K562 (cell line): Measurements from ENCODE around the gene CSTF1. TPM values are rescaled to one million over a fixed set of nuclear protein-coding genes. Genes with fewer than 3 reads are reported as not detected.

Source experiments
- ATAC-seq: fragments of 200-7000 bp; cut with Tn5 transposase; 3 replicates; pipeline ENCODE4 v1.9.1; 2020; ENCODE audit warnings: moderate library complexity
- BruUV-seq: library from RNA; stranded (reverse); fragments of 400-500 nt; replicated peaks from 2 replicates; lab custom pipeline; 2021; lab: Mats Ljungman, UMichigan
- CTCF ChIA-PET: fragments of 300-600 bp; formaldehyde crosslinking; extraction: SDS; loops from one replicate; lab custom pipeline; 2021; ENCODE audit warnings: low intra/inter-chr PET ratio; lab: Yijun Ruan, JAX
- POLR2A ChIA-PET: fragments of 300-600, 350-650 bp; sonication (Branson Sonifier 250); formaldehyde crosslinking; extraction: SDS; loops from one replicate; lab custom pipeline; 2021; ENCODE audit warnings: antibody characterized with exemption, inconsistent platforms; lab: Yijun Ruan, JAX
- DNase-seq, 4 experiments: peaks; one replicate each; pipeline versions ENCODE4 v3.0.0 to v3.0.0-alpha.2; 2011 to 2018; ENCODE audit warnings: low spot score in 3 of 4, mixed read lengths in 3 of 4; ENCODE audit errors: extremely low read depth in 1 of 4
- FAIRE-seq: peaks from 2 replicates; lab custom pipeline; 2011; peaks lifted over from hg19 to GRCh38; lab: Jason Lieb, UNC
- H2AFZ ChIP-seq: 2 replicates; pipeline ENCODE4 v1.6.0; 2011; ENCODE audit warnings: low read depth, low read length, control low read depth, inconsistent platforms
- H3K27ac ChIP-seq: fragments of 200-600 bp; 3 replicates; pipeline ENCODE4 v1.8.0; 2011; ENCODE audit warnings: low read depth, mild to moderate bottlenecking, control low read depth, inconsistent platforms, low read length, moderate library complexity, mixed read lengths; ENCODE audit errors: extremely low read depth
- H3K27me3 ChIP-seq, 2 experiments: fragments of 300-600 bp in 1 of 2; 2 replicates in 1 of 2; 3 replicates in 1 of 2; pipeline versions ENCODE4 v1.6.0 to v1.8.0; 2011; ENCODE audit warnings: inconsistent platforms in 2 of 2, low read length in 2 of 2, mild to moderate bottlenecking in 1 of 2, mixed read lengths in 1 of 2, moderate library complexity in 1 of 2; ENCODE audit not compliant: control insufficient read depth in 2 of 2, insufficient read depth in 2 of 2
- H3K36me3 ChIP-seq: fragments of 300-600 bp; 3 replicates; pipeline ENCODE4 v1.8.0; 2011; ENCODE audit warnings: mild to moderate bottlenecking, low read length, inconsistent platforms; ENCODE audit not compliant: control insufficient read depth, insufficient read depth
- H3K4me1 ChIP-seq, 2 experiments: fragments of 200-600 bp in 1 of 2; replicated peaks in 1 of 2; 2 replicates in 1 of 2; 3 replicates in 1 of 2; pipeline versions ENCODE4 v1.5.1 to v1.8.0; 2011; ENCODE audit warnings: inconsistent platforms in 2 of 2, low read length in 2 of 2, mild to moderate bottlenecking in 1 of 2, mixed read lengths in 1 of 2, moderate library complexity in 1 of 2; ENCODE audit not compliant: control insufficient read depth in 2 of 2, insufficient read depth in 2 of 2
- H3K4me2 ChIP-seq: 2 replicates; pipeline ENCODE4 v1.6.1; 2011; ENCODE audit warnings: low read length, control low read depth, inconsistent platforms, mixed read lengths; ENCODE audit not compliant: insufficient read depth
- H3K4me3 ChIP-seq: fragments of 200-600 bp; sonication (generic), shearing (Covaris generic); 2 replicates; pipeline ENCODE4 v1.5.1; 2016; ENCODE audit warnings: control low read depth, inconsistent platforms
- H3K79me2 ChIP-seq: fragments of 200-600 bp; 3 replicates; pipeline ENCODE4 v1.8.0; 2011; ENCODE audit warnings: low read length, inconsistent platforms; ENCODE audit not compliant: control insufficient read depth, insufficient read depth
- H3K9ac ChIP-seq, 2 experiments: 2 replicates each; pipeline versions ENCODE4 v1.6.0 to v1.6.1; 2011; ENCODE audit warnings: low read depth in 2 of 2, low read length in 2 of 2, control low read depth in 1 of 2, inconsistent platforms in 1 of 2, mild to moderate bottlenecking in 1 of 2, mixed read lengths in 1 of 2; ENCODE audit not compliant: insufficient read depth in 1 of 2
- H3K9me1 ChIP-seq: one replicate; pipeline ENCODE4 v1.6.0; 2011; ENCODE audit warnings: inconsistent platforms, mild to moderate bottlenecking, low read length, moderate library complexity; ENCODE audit not compliant: control insufficient read depth, insufficient read depth
- H3K9me3 ChIP-seq: replicated peaks from 2 replicates; pipeline ENCODE4 v1.5.1; 2011; ENCODE audit warnings: low read depth, low read length, inconsistent platforms; ENCODE audit not compliant: control insufficient read depth, insufficient read depth
- H4K20me1 ChIP-seq: replicated peaks from 2 replicates; pipeline ENCODE4 v1.6.1; 2011; ENCODE audit warnings: low read length, inconsistent platforms, mixed read lengths; ENCODE audit not compliant: control insufficient read depth, insufficient read depth
- ARID1B ChIP-seq: fragments of 450-650 bp; IDR thresholded peaks from 2 replicates; pipeline ENCODE4 v1.6.1; 2016; ENCODE audit warnings: antibody characterized with exemption, mild to moderate bottlenecking, inconsistent platforms
- ESRRB ChIP-seq: fragments of 250-450 bp; sonication (Bioruptor Pico); IDR thresholded peaks from 2 replicates; pipeline ENCODE4 v1.5.0; 2020; ENCODE audit warnings: mild to moderate bottlenecking, moderate library complexity, borderline replicate concordance
- GTF3C2 ChIP-seq: IDR thresholded peaks from 3 replicates; pipeline ENCODE4 v1.6.1; 2011; ENCODE audit warnings: borderline replicate concordance, mild to moderate bottlenecking, moderate library complexity; ENCODE audit not compliant: insufficient read length; ENCODE audit errors: extremely low read depth
- POLR2A ChIP-seq: fragments of 450-650 bp; conservative IDR thresholded peaks from 2 replicates; pipeline ENCODE4 v1.6.1; 2016
- POLR2G ChIP-seq: fragments of 200-400 bp; formaldehyde crosslinking; IDR thresholded peaks from 2 replicates; pipeline ENCODE4 v1.6.1; 2017; ENCODE audit warnings: low read depth, mild to moderate bottlenecking, antibody characterized with exemption, low read length, moderate library complexity
- SP2 ChIP-seq: IDR thresholded peaks from 2 replicates; pipeline ENCODE4 v1.6.1; 2011; ENCODE audit warnings: mild to moderate bottlenecking, low read depth, low read length, moderate library complexity; ENCODE audit not compliant: poor library complexity, severe bottlenecking; ENCODE audit errors: extremely low read depth
- SUPT5H ChIP-seq: fragments of 450-650 bp; IDR thresholded peaks from 2 replicates; pipeline ENCODE4 v1.6.1; 2016
- ZNF384 ChIP-seq: IDR thresholded peaks from 2 replicates; pipeline ENCODE4 v1.6.1; 2012; ENCODE audit warnings: low read depth, low read length, improper control_type of control experiment
- ZNF511 ChIP-seq: sonication (generic); formaldehyde crosslinking; IDR thresholded peaks from 2 replicates; pipeline ENCODE4 v1.8.0; 2022; ENCODE audit warnings: mild to moderate bottlenecking, missing genetic modification reagents
- WGBS: fragments of 100-300 bp; shearing (Covaris generic); methylation state at CpG from one replicate; pipeline ENCODE4 v1.1.6; 2016; ENCODE audit warnings: low coverage, mixed read lengths; ENCODE audit not compliant: insufficient coverage; ENCODE audit errors: missing lambda C conversion rate; 5-methylcytosine and 5-hydroxymethylcytosine counted together
- in situ Hi-C: fragments of 300-500 bp; cut with MboI; formaldehyde crosslinking; loops from 4 replicates; pipeline ENCODE4 v1.15.0; 2018; ENCODE audit warnings: inconsistent platforms, mixed read lengths
- intact Hi-C: fragments of 100-400 bp; cut with micrococcal nuclease; formaldehyde crosslinking; loops from 2 replicates; pipeline ENCODE4 v1.14.2; 2022
- polyA plus RNA-seq, 8 experiments: library from polyadenylated mRNA; depleted of rRNA in 4 of 8; stranded (reverse) in 5 of 8; unstranded in 3 of 8; fragments of >200 nt; fragmentation: Nextera tagmentation in 2 of 8; fragmentation: Illumina TruSeq in 1 of 8; extraction: Ambion mirVana in 2 of 8; extraction: Trizol in 1 of 8; gene quantifications; 2 replicates each; pipeline versions ENCODE4 v1.2.1 to v1.2.3, GENCODE V29; 2011 to 2014; ENCODE audit warnings: inconsistent platforms in 1 of 8, missing spikeins in 1 of 8
- total RNA-seq, 7 experiments: library from RNA; depleted of rRNA in 6 of 7; stranded (reverse); fragments of >200 nt in 6 of 7; fragmentation: Illumina TruSeq in 2 of 7; extraction: Trizol in 2 of 7; gene quantifications; 2 replicates each; pipeline versions ENCODE4 v1.2.1 to v1.2.3, GENCODE V29; 2011 to 2021; ENCODE audit warnings: low replicate concordance in 1 of 7

CSTF1 gene
- total and polyA plus RNA-seq, 9 of the 15 experiments (the other 6 are each of a cell fraction or from before 2014, with no cell fraction given) = 30.8 to 110 (median 53.4) TPM

GRCh38 chr20:56445130-56445529 lies 52.7 kb downstream of the CSTF1 start:
- peaks cover 2% of the 10 kb centered on the region for H3K9me1 ChIP-seq
- no peaks in the 10 kb centered on the region for H3K27me3 ChIP-seq
- DNase-seq = no peak
- H3K4me2 ChIP-seq = no peak overlapping the region
- peaks cover 19% of the 10 kb centered on the region; the same call in 2 of the 3 replicates for H3K79me2 ChIP-seq
- FAIRE-seq = no peak
- no TSS peak for BruUV-seq
- TF ChIP-seq POLR2A (peak; percentile 51; the same call in 1 of the 2 replicates), ZNF384 (no peak), ZNF511 (CRISPR knock-in tag) (no peak), ESRRB (CRISPR knock-in tag) (no peak), SUPT5H (peak; percentile 45; the same call in 1 of the 2 replicates)
- no peaks in the 10 kb centered on the region for H4K20me1 ChIP-seq
- no peak overlapping the region for H3K4me3 ChIP-seq
- H3K4me1 ChIP-seq = peaks cover 9 to 19% of the 10 kb centered on the region in 2 experiments; a peak in 4 of 5 replicates
- peaks cover 69% of the 10 kb centered on the region for H3K36me3 ChIP-seq
- no peak overlapping the region for H2AFZ ChIP-seq
- no peak overlapping the region for H3K9ac ChIP-seq
- H3K9me3 ChIP-seq = no peaks in the 10 kb centered on the region
- in situ Hi-C loops (no loop called here), intact Hi-C loops (no loop called here)
- ATAC-seq = no peak
- no peak overlapping the region for H3K27ac ChIP-seq
- 94% methylated on average over 3 of the region's 3 CpGs for WGBS
- ChIA-PET POLR2A (interaction anchor here (0.6 to 3.7 kb wide), 4 partner anchors 8 to 31 kb away, joined by 3 to 15 read pairs (median 4); no protein-coding TSS in a partner anchor), CTCF (no interaction called here)

- H3K4me2 ChIP-seq = peak overlapping the region; percentile 7; the same call in 1 of the 2 replicates
- H3K9me1 ChIP-seq = peaks cover 5% of the 10 kb centered on the region
- H3K27me3 ChIP-seq = no peaks in the 10 kb centered on the region
- CTCF ChIA-PET = no interaction called here
- WGBS = 85% methylated on average over 15 of the region's 16 CpGs
- no peak for FAIRE-seq
- in situ Hi-C loops = no loop called here
- H3K27ac ChIP-seq = no peak overlapping the region; the same call in 2 of the 3 replicates
- TF ChIP-seq POLR2G = peak; percentile 50; the same call in 1 of the 2 replicates
- no peak for TF ChIP-seq SP2
- TF ChIP-seq GTF3C2 = no peak
- TF ChIP-seq ARID1B = no peak
- TF ChIP-seq, all 486 proteins: peak for 1
- H3K4me1 ChIP-seq = peaks cover 9 to 19% of the 10 kb centered on the region in 2 experiments; a peak in 4 of 5 replicates
- POLR2A ChIA-PET = interaction anchor here (0.6 to 1.1 kb wide), 2 partner anchors 8 to 17 kb away, joined by 3 to 4 read pairs; no protein-coding TSS in a partner anchor
- H3K9ac ChIP-seq = no peak overlapping the region
- no peaks in the 10 kb centered on the region for H4K20me1 ChIP-seq
- no peak overlapping the region for H3K4me3 ChIP-seq
- H2AFZ ChIP-seq = no peak overlapping the region
- peaks cover 24% of the 10 kb centered on the region; the same call in 2 of the 3 replicates for H3K79me2 ChIP-seq
- DNase-seq (no peak), ATAC-seq (no peak)
- H3K36me3 ChIP-seq = peaks cover 69% of the 10 kb centered on the region
- H3K9me3 ChIP-seq = no peaks in the 10 kb centered on the region
- intact Hi-C loops = no loop called here
- no TSS peak for BruUV-seq
Measured at GRCh38 chr20:56445540-56445939, 53.1 kb downstream of the CSTF1 start.
